ENCODE data around the gene B3GALT6. TPM values are rescaled to one million over a fixed set of nuclear protein-coding genes. Genes with fewer than 3 reads are reported as not detected.

Gene B3GALT6
- total RNA-seq, 3 donors from 2014 or later, result 38.0 to 40.8 (median 39.0) TPM

GRCh38 chr1:1239614-1240347 lies 7.7 kb downstream of the B3GALT6 start:
- no peak for ATAC-seq
- peaks cover 1% of the 10 kb centered on the region for H3K27me3 Mint-ChIP-seq (ENCODE audit: low read depth)
- DNase-seq, result no peak
- H3K4me1 Mint-ChIP-seq (ENCODE audit: low read depth), result peaks cover under 1% of the 10 kb centered on the region
- H3K36me3 Mint-ChIP-seq (ENCODE audit: insufficient read depth), result no peaks in the 10 kb centered on the region
- no peak overlapping the region for H3K4me3 Mint-ChIP-seq
- H3K9me3 Mint-ChIP-seq, result no peaks in the 10 kb centered on the region

GRCh38 chr1:1240348-1240732 lies 8.3 kb downstream of the B3GALT6 start:
- Mint-ChIP-seq H3K4me3 (no peak overlapping the region), H3K4me1 (ENCODE audit: low read depth) (no peaks in the 10 kb centered on the region), H3K27me3 (ENCODE audit: low read depth) (peaks cover 1% of the 10 kb centered on the region), H3K9me3 (no peaks in the 10 kb centered on the region), H3K36me3 (ENCODE audit: insufficient read depth) (no peaks in the 10 kb centered on the region)
- ATAC-seq (no peak), DNase-seq (no peak)

GRCh38 chr1:1240822-1241587 lies 9.0 kb downstream of the B3GALT6 start:
- no peak for ATAC-seq
- Mint-ChIP-seq H3K9me3 (no peaks in the 10 kb centered on the region), H3K36me3 (ENCODE audit: insufficient read depth) (no peaks in the 10 kb centered on the region)

GRCh38 chr1:1241588-1242219 lies 9.7 kb downstream of the B3GALT6 start:
- H3K4me1 Mint-ChIP-seq (ENCODE audit: low read depth), result no peaks in the 10 kb centered on the region
- no peak for ATAC-seq
- DNase-seq, result no peak
- H3K36me3 Mint-ChIP-seq (ENCODE audit: insufficient read depth), result no peaks in the 10 kb centered on the region
- peaks cover 3% of the 10 kb centered on the region for H3K27me3 Mint-ChIP-seq (ENCODE audit: low read depth)
- H3K9me3 Mint-ChIP-seq, result no peaks in the 10 kb centered on the region
- H3K4me3 Mint-ChIP-seq, result no peak overlapping the region

More at GRCh38 chr1:1240822-1241587, 9.0 kb downstream of the B3GALT6 start:
- Mint-ChIP-seq H3K4me3 (no peak overlapping the region), H3K4me1 (ENCODE audit: low read depth) (no peaks in the 10 kb centered on the region), H3K27me3 (ENCODE audit: low read depth) (peaks cover 3% of the 10 kb centered on the region)
- no peak for DNase-seq

- Mint-ChIP-seq H3K9me3 (no peaks in the 10 kb centered on the region), H3K4me1 (ENCODE audit: low read depth) (no peaks in the 10 kb centered on the region), H3K27me3 (ENCODE audit: low read depth) (peaks cover 3% of the 10 kb centered on the region), H3K36me3 (ENCODE audit: insufficient read depth) (no peaks in the 10 kb centered on the region), H3K4me3 (no peak overlapping the region)
- ATAC-seq (no peak), DNase-seq (no peak)
Observed at GRCh38 chr1:1242461-1243265, 10.6 kb downstream of the B3GALT6 start.

- no peak for DNase-seq
- no peaks in the 10 kb centered on the region for H3K9me3 Mint-ChIP-seq
Observed at GRCh38 chr1:1243266-1243660, 11.2 kb downstream of the B3GALT6 start.

GRCh38 chr1:1243807-1244191 lies 11.8 kb downstream of the B3GALT6 start:
- H3K4me3 Mint-ChIP-seq, result no peak overlapping the region
- ATAC-seq, result no peak
- H3K9me3 Mint-ChIP-seq, result no peaks in the 10 kb centered on the region
- DNase-seq, result no peak
- peaks cover 2% of the 10 kb centered on the region for H3K27me3 Mint-ChIP-seq (ENCODE audit: low read depth)
- no peaks in the 10 kb centered on the region for H3K36me3 Mint-ChIP-seq (ENCODE audit: insufficient read depth)
- H3K4me1 Mint-ChIP-seq (ENCODE audit: low read depth), result no peaks in the 10 kb centered on the region

More at GRCh38 chr1:1243266-1243660, 11.2 kb downstream of the B3GALT6 start:
- Mint-ChIP-seq H3K4me3 (no peak overlapping the region), H3K27me3 (ENCODE audit: low read depth) (peaks cover 3% of the 10 kb centered on the region), H3K4me1 (ENCODE audit: low read depth) (no peaks in the 10 kb centered on the region), H3K36me3 (ENCODE audit: insufficient read depth) (no peaks in the 10 kb centered on the region)
- ATAC-seq, result no peak

- peaks cover 1% of the 10 kb centered on the region for H3K27me3 Mint-ChIP-seq (ENCODE audit: low read depth)
- DNase-seq (no peak), ATAC-seq (no peak)
- H3K36me3 Mint-ChIP-seq (ENCODE audit: insufficient read depth), result no peaks in the 10 kb centered on the region
- H3K9me3 Mint-ChIP-seq, result no peaks in the 10 kb centered on the region
- H3K4me3 Mint-ChIP-seq, result no peak overlapping the region
- no peaks in the 10 kb centered on the region for H3K4me1 Mint-ChIP-seq (ENCODE audit: low read depth)
Observed at GRCh38 chr1:1244192-1244811, 12.3 kb downstream of the B3GALT6 start.

- DNase-seq (no peak), ATAC-seq (no peak)
- no peaks in the 10 kb centered on the region for H3K9me3 Mint-ChIP-seq
- no peaks in the 10 kb centered on the region for H3K36me3 Mint-ChIP-seq (ENCODE audit: insufficient read depth)
- peaks cover 1% of the 10 kb centered on the region for H3K27me3 Mint-ChIP-seq (ENCODE audit: low read depth)
- H3K4me1 Mint-ChIP-seq (ENCODE audit: low read depth), result peaks cover 6% of the 10 kb centered on the region
- H3K4me3 Mint-ChIP-seq, result no peak overlapping the region
Observed at GRCh38 chr1:1245178-1245816, 13.3 kb downstream of the B3GALT6 start.

GRCh38 chr1:1245817-1246576 lies 14.0 kb downstream of the B3GALT6 start:
- Mint-ChIP-seq H3K4me1 (ENCODE audit: low read depth) (peaks cover 9% of the 10 kb centered on the region), H3K27me3 (ENCODE audit: low read depth) (peaks cover 1% of the 10 kb centered on the region), H3K4me3 (no peak overlapping the region), H3K9me3 (no peaks in the 10 kb centered on the region), H3K36me3 (ENCODE audit: insufficient read depth) (no peaks in the 10 kb centered on the region)
- no peak for DNase-seq
- no peak for ATAC-seq

- ATAC-seq (peak; percentile 27 to 38), DNase-seq (no peak)
- H3K27me3 Mint-ChIP-seq (ENCODE audit: low read depth), result peaks cover 1% of the 10 kb centered on the region
- H3K9me3 Mint-ChIP-seq, result no peaks in the 10 kb centered on the region
- H3K4me1 Mint-ChIP-seq (ENCODE audit: low read depth), result peaks cover 11% of the 10 kb centered on the region
- H3K4me3 Mint-ChIP-seq, result no peak within 1 kb of the TSS
- no peaks in the 10 kb centered on the region for H3K36me3 Mint-ChIP-seq (ENCODE audit: insufficient read depth)
Observed at GRCh38 chr1:1246577-1247340, 14.7 kb downstream of the B3GALT6 start, which contains the start of gene C1QTNF12. Gene C1QTNF12 (minus strand): TSS chr1:1246722. CDS start chr1:1246690, 32 bp downstream.

- H3K36me3 Mint-ChIP-seq (ENCODE audit: insufficient read depth), result no peaks in the 10 kb centered on the region
- DNase-seq, result no peak
- H3K4me1 Mint-ChIP-seq (ENCODE audit: low read depth), result peaks cover 11% of the 10 kb centered on the region
- no peaks in the 10 kb centered on the region for H3K9me3 Mint-ChIP-seq
- ATAC-seq, result no peak
- no peak overlapping the region for H3K4me3 Mint-ChIP-seq
- H3K27me3 Mint-ChIP-seq (ENCODE audit: low read depth), result peaks cover 1% of the 10 kb centered on the region
Observed at GRCh38 chr1:1247341-1247913, 15.4 kb downstream of the B3GALT6 start.

Measured in activated T-cell treated with anti-CD3 and anti-CD28 coated beads, Interleukin-2, amount 50 U/mL, for 4 hours (primary cell).